AG04450 (cell line): ENCODE measurements around the gene OR2M4. TPM values are rescaled to one million over a fixed set of nuclear protein-coding genes. Genes with fewer than 3 reads are reported as not detected.

Experiments
- CTCF ChIA-PET: fragments of 300-600, 350-600 bp; formaldehyde crosslinking; extraction: SDS; loops from one replicate; lab custom pipeline; 2022; ENCODE audit warnings: antibody characterized with exemption, inconsistent platforms; lab: Charles Lee
- POLR2A ChIA-PET: fragments of 350-600 bp; formaldehyde crosslinking; extraction: SDS; loops from one replicate; lab custom pipeline; 2021; ENCODE audit warnings: antibody characterized with exemption, inconsistent platforms; lab: Yijun Ruan, JAX
- DNase-seq: peaks from one replicate; pipeline ENCODE4 v3.0.0-alpha.2; 2011; ENCODE audit warnings: low read depth, low spot score
- H3K27ac ChIP-seq: one replicate; pipeline ENCODE4 v1.5.1; 2012; ENCODE audit warnings: low read depth, low read length, control low read depth
- H3K27me3 ChIP-seq: one replicate; pipeline ENCODE4 v1.6.0; 2012; ENCODE audit warnings: low read length; ENCODE audit not compliant: control insufficient read depth, insufficient read depth
- H3K4me3 ChIP-seq: 2 replicates; pipeline ENCODE4 v1.5.1; 2011; ENCODE audit warnings: mild to moderate bottlenecking, low read depth, low read length, control low read depth
- H3K9me3 ChIP-seq: 2 replicates; pipeline ENCODE4 v1.5.1; 2012; ENCODE audit warnings: low read length; ENCODE audit not compliant: control insufficient read depth, insufficient read depth
- polyA minus RNA-seq: library from RNA; depleted of rRNA, polyadenylated mRNA; stranded (reverse); fragments of >200 nt; gene quantifications from 2 replicates; pipeline ENCODE4 v1.2.3, GENCODE V29; 2011; rRNA and poly(A)+ RNA removed
- polyA plus RNA-seq: library from polyadenylated mRNA; depleted of rRNA; stranded (reverse); fragments of >200 nt; gene quantifications from 2 replicates; pipeline ENCODE4 v1.2.3, GENCODE V29; 2011; rRNA removed
- TF ChIP-seq, protein P1 (sequence below): IDR thresholded peaks from 2 replicates; pipeline ENCODE4 v1.5.1; 2011; ENCODE audit warnings: low read depth, low read length, control low read depth, inconsistent platforms

The OR2M4 gene, protein sequence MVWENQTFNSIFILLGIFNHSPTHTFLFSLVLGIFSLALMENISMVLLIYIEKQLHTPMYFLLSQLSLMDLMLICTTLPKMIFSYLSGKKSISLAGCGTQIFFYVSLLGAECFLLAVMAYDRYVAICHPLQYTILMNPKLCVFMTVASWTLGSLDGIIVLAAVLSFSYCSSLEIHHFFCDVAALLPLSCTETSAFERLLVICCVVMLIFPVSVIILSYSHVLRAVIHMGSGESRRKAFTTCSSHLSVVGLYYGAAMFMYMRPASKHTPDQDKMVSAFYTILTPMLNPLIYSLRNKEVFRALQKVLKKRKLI
- polyA plus RNA-seq: not detected in 2 replicates
- polyA minus RNA-seq: not detected in 2 replicates

DNA sequence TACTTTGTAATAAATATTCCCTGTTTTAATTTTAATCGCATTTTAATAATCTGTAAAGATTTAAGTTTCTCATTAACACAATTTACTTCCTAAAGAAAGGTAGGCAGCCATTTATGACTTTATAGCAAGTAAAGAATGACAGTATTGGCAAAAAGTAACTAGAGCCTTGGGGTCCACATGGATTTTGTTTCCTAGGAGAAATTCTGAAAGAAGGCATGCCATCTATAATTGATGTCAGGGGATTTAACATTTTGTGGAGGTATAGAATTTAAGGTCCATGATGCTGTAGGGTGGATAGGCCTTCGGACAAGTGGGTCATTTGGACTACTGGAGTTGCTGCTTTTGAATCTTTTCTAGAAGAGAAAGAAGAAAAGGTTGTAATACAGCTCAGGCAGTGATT lies at the start of gene OR2M4:
Gene OR2M4, plus strand, starts transcription at position 301 of the 400 bp plus-strand sequence. CDS start 7,512 bp downstream, outside the sequence.
- POLR2A ChIA-PET: no interaction called here
- Histone ChIP-seq H3K4me3 (no peak within 1 kb of the TSS), H3K27me3 (no peaks in the 10 kb centered on the region), H3K27ac (no peak within 1 kb of the TSS), H3K9me3 (peaks cover 19% of the 10 kb centered on the region)
- TF ChIP-seq, protein P1, sequence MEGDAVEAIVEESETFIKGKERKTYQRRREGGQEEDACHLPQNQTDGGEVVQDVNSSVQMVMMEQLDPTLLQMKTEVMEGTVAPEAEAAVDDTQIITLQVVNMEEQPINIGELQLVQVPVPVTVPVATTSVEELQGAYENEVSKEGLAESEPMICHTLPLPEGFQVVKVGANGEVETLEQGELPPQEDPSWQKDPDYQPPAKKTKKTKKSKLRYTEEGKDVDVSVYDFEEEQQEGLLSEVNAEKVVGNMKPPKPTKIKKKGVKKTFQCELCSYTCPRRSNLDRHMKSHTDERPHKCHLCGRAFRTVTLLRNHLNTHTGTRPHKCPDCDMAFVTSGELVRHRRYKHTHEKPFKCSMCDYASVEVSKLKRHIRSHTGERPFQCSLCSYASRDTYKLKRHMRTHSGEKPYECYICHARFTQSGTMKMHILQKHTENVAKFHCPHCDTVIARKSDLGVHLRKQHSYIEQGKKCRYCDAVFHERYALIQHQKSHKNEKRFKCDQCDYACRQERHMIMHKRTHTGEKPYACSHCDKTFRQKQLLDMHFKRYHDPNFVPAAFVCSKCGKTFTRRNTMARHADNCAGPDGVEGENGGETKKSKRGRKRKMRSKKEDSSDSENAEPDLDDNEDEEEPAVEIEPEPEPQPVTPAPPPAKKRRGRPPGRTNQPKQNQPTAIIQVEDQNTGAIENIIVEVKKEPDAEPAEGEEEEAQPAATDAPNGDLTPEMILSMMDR: no peak
- CTCF ChIA-PET: no interaction called here
- no peak for DNase-seq

DNA sequence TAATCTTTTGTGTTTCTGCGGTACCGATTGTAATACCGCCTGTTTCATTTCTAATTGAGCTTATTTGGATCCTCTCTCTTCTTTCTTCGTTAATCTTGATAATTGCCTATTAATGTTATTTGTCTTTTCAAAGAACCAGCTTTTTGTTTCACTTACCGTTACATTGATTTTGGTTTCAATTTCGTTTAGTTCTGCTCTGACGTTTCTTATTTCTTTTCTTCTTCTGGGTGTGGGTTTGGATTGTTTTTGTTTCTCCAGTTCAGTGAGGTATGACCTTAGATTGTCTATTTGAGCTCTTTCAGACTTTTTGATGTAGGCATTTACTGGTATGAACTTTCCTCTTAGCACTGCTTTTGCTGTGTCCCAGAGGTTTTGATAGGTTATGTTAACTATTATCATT lies 47.2 kb upstream of the OR2M4 start:
- no peaks in the 10 kb centered on the region for H3K27me3 ChIP-seq
- H3K27ac ChIP-seq: no peak overlapping the region
- POLR2A ChIA-PET: no interaction called here
- H3K4me3 ChIP-seq: no peak overlapping the region
- H3K9me3 ChIP-seq: peaks cover 28% of the 10 kb centered on the region
- no peak for DNase-seq
- TF ChIP-seq, protein P1: no peak
- CTCF ChIA-PET: no interaction called here

DNA sequence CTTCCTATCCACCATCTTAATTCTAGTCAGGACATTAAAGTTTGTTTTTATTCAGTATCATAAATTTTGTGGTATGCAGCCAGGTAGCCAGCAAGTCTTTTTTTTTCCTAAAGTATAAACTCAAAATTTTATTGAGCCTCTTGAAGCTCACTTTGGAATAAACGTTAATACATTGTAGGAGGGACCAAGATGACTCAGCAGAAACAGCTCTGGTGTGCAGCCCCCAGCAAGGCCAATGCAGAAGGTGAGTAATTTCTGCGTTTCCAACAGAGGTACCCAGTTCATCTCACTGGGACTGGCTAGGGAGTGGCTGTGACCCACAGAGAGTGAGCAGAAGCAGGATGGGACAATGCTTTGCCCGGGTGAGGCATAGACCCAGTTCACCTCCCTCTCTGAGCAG lies 43.9 kb upstream of the OR2M4 start:
- H3K4me3 ChIP-seq: no peak overlapping the region
- no peaks in the 10 kb centered on the region for H3K27me3 ChIP-seq
- CTCF ChIA-PET: no interaction called here
- no peak for DNase-seq
- TF ChIP-seq, protein P1: no peak
- H3K9me3 ChIP-seq: peaks cover 30% of the 10 kb centered on the region
- POLR2A ChIA-PET: no interaction called here
- no peak overlapping the region for H3K27ac ChIP-seq

DNA sequence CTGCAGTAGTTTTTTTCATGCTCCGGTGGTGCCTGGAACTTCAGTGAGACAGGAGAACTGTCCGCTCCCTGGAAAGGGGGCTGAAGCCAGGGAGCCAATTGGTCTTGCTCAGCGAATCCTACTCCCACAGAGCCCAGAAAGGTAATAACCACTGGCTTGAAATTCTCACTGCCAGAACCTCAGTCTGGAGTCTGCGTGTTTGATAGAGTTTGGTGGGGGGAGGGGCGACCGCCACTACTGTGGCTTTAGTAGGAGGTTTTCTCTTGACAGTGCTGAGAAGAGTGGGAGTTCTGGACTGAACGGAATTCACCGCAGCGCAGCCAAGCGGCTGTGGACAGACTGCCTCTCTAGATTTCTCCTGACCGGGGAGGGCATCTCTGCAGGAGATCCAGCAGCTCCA lies 42.2 kb upstream of the OR2M4 start:
- no peak for DNase-seq
- H3K27me3 ChIP-seq: no peaks in the 10 kb centered on the region
- no peak overlapping the region for H3K27ac ChIP-seq
- no peak overlapping the region for H3K4me3 ChIP-seq
- TF ChIP-seq, protein P1: no peak
- H3K9me3 ChIP-seq: peaks cover 30% of the 10 kb centered on the region
- ChIA-PET CTCF (no interaction called here), POLR2A (no interaction called here)

DNA sequence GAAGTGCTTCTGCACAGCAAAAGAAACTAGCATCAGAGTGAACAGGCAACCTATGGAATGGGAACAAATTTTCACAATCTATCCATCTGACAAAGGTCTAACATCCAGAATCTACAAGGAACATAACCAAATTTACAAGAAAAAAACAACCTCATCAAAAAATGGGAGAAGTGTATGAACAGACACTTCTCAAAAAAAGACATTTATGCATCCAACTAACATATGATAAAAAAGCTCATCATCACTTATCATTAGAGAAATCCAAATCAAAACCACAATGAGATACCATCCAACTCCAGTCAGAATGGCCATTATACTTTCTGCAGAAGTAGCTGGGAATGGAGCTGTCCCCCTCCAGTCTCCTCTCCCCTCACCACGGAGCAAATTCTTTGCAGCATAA lies 37.1 kb upstream of the OR2M4 start:
- POLR2A ChIA-PET: no interaction called here
- H3K27ac ChIP-seq: no peak overlapping the region
- CTCF ChIA-PET: no interaction called here

More for the DNA sequence above, 37.1 kb upstream of the OR2M4 start:
- H3K9me3 ChIP-seq: peaks cover 10% of the 10 kb centered on the region
- TF ChIP-seq, protein P1: no peak
- H3K4me3 ChIP-seq: no peak overlapping the region
- no peak for DNase-seq
- H3K27me3 ChIP-seq: no peaks in the 10 kb centered on the region
